ENCODE results near the gene CHRM2.

Gene CHRM2

GRCh38 chr7:137007001-137007694 lies 138.7 kb downstream of the CHRM2 start:
- no peak for TF ChIP-seq CTCF (IDR thresholded peaks at IDR 0.05; ENCODE audit: low read depth, low read length, missing control alignments)
- H3K4me3 ChIP-seq (ENCODE audit: low read depth, low read length): no peak overlapping the region
- no peak for DNase-seq (ENCODE audit: low read depth)

- no peak for TF ChIP-seq CTCF (IDR thresholded peaks at IDR 0.05; ENCODE audit: low read depth, low read length, missing control alignments)
- H3K4me3 ChIP-seq (ENCODE audit: low read depth, low read length): no peak overlapping the region
- DNase-seq (ENCODE audit: low read depth): no peak
These were observed 141.0 kb downstream of the CHRM2 start for GRCh38 chr7:137009404-137009803.

GRCh38 chr7:137015015-137015414 lies 146.6 kb downstream of the CHRM2 start:
- no peak for DNase-seq (ENCODE audit: low read depth)
- H3K4me3 ChIP-seq (ENCODE audit: low read depth, low read length): no peak overlapping the region
- TF ChIP-seq CTCF (IDR thresholded peaks at IDR 0.05; ENCODE audit: low read depth, low read length, missing control alignments): no peak

- TF ChIP-seq CTCF (IDR thresholded peaks at IDR 0.05; ENCODE audit: low read depth, low read length, missing control alignments): no peak
- DNase-seq (ENCODE audit: low read depth): no peak
- H3K4me3 ChIP-seq (ENCODE audit: low read depth, low read length): no peak overlapping the region
These were observed 148.8 kb downstream of the CHRM2 start for GRCh38 chr7:137017221-137017620.

- DNase-seq (ENCODE audit: low read depth): no peak
- no peak for TF ChIP-seq CTCF (IDR thresholded peaks at IDR 0.05; ENCODE audit: low read depth, low read length, missing control alignments)
- no peak overlapping the region for H3K4me3 ChIP-seq (ENCODE audit: low read depth, low read length)
These were observed 150.0 kb downstream of the CHRM2 start for GRCh38 chr7:137018468-137018867.

- no peak for TF ChIP-seq CTCF (IDR thresholded peaks at IDR 0.05; ENCODE audit: low read depth, low read length, missing control alignments)
- H3K4me3 ChIP-seq (ENCODE audit: low read depth, low read length): no peak overlapping the region
- no peak for DNase-seq (ENCODE audit: low read depth)
These were observed 151.9 kb downstream of the CHRM2 start for GRCh38 chr7:137020351-137020750.

All from GM12864 (cell line).